NB4 (cell line): ENCODE results near the gene TRAF3.

Source experiments
- CTCF ChIP-seq: IDR thresholded peaks from one replicate; pipeline ENCODE4 v1.5.1; 2012; ENCODE audit warnings: low read depth, low read length
- MAX ChIP-seq: IDR thresholded peaks from 2 replicates; pipeline ENCODE4 v1.6.1; 2011; ENCODE audit warnings: low read depth, low read length
- POLR2A ChIP-seq: IDR thresholded peaks from 2 replicates; pipeline ENCODE4 v1.6.1; 2011; ENCODE audit warnings: mild to moderate bottlenecking; ENCODE audit not compliant: insufficient read length; ENCODE audit errors: extremely low read depth

- no peak for TF ChIP-seq CTCF
- TF ChIP-seq POLR2A: no peak
- TF ChIP-seq MAX: no peak
Observed at GRCh38 chr14:102833991-102834390, 56.7 kb downstream of the TRAF3 start.
